ENCODE data around the gene OR6C68.
"Not testable (repeated sequence)": the region's sequence is repeated elsewhere in the genome, so short reads cannot be mapped to it uniquely, and the experiment has no call there.

The OR6C68 gene

GRCh38 chr12:55467836-55468235 is 24.3 kb upstream of the OR6C68 start:
- DNase-seq (ENCODE audit: low read depth): no peak
- no peak for TF ChIP-seq MAX (IDR thresholded peaks at IDR 0.05; ENCODE audit: low read depth, low read length)
- TF ChIP-seq MYC (IDR thresholded peaks at IDR 0.05; ENCODE audit: low read depth, low read length): no peak
- no peak for TF ChIP-seq CTCF (IDR thresholded peaks at IDR 0.05; ENCODE audit: low read depth, low read length)
- TF ChIP-seq POLR2A (IDR thresholded peaks at IDR 0.05; ENCODE audit: extremely low read depth, insufficient read length): no peak
- no peak overlapping the region for H3K4me3 ChIP-seq (ENCODE audit: low read depth, low read length)

GRCh38 chr12:55469291-55469690 is 22.9 kb upstream of the OR6C68 start:
- H3K4me3 ChIP-seq (ENCODE audit: low read depth, low read length): no peak overlapping the region
- DNase-seq (ENCODE audit: low read depth): no peak
- no peak for TF ChIP-seq MAX (IDR thresholded peaks at IDR 0.05; ENCODE audit: low read depth, low read length)
- TF ChIP-seq CTCF (IDR thresholded peaks at IDR 0.05; ENCODE audit: low read depth, low read length): no peak
- no peak for TF ChIP-seq MYC (IDR thresholded peaks at IDR 0.05; ENCODE audit: low read depth, low read length)
- TF ChIP-seq POLR2A (IDR thresholded peaks at IDR 0.05; ENCODE audit: extremely low read depth, insufficient read length): no peak

GRCh38 chr12:55470088-55470829 is 21.9 kb upstream of the OR6C68 start, which contains the start of gene OR6C70:
Gene OR6C70, minus strand, starts transcription at chr12:55470138. Its CDS starts 0 bp downstream, at chr12:55470138.
- TF ChIP-seq CTCF (IDR thresholded peaks at IDR 0.05; ENCODE audit: low read depth, low read length) (no peak), MAX (IDR thresholded peaks at IDR 0.05; ENCODE audit: low read depth, low read length) (no peak), MYC (IDR thresholded peaks at IDR 0.05; ENCODE audit: low read depth, low read length) (no peak), POLR2A (IDR thresholded peaks at IDR 0.05; ENCODE audit: extremely low read depth, insufficient read length) (no peak)

GRCh38 chr12:55472264-55472663 is 19.9 kb upstream of the OR6C68 start:
- no peak for DNase-seq (ENCODE audit: low read depth)
- TF ChIP-seq MYC (IDR thresholded peaks at IDR 0.05; ENCODE audit: low read depth, low read length) (no peak), POLR2A (IDR thresholded peaks at IDR 0.05; ENCODE audit: extremely low read depth, insufficient read length) (no peak)
- H3K4me3 ChIP-seq (ENCODE audit: low read depth, low read length): no peak overlapping the region

More at GRCh38 chr12:55470088-55470829, 21.9 kb upstream of the OR6C68 start, which contains the start of gene OR6C70:
- DNase-seq (ENCODE audit: low read depth): no peak
- H3K4me3 ChIP-seq (ENCODE audit: low read depth, low read length): no peak within 1 kb of the TSS

GRCh38 chr12:55479136-55479535 is 13.0 kb upstream of the OR6C68 start:
- DNase-seq (ENCODE audit: low read depth): not testable (repeated sequence)

GRCh38 chr12:55484284-55484683 is 7.9 kb upstream of the OR6C68 start:
- not testable (repeated sequence) for H3K4me3 ChIP-seq (ENCODE audit: low read depth, low read length); DNase-seq (ENCODE audit: low read depth)

More at GRCh38 chr12:55479136-55479535, 13.0 kb upstream of the OR6C68 start:
- H3K4me3 ChIP-seq (ENCODE audit: low read depth, low read length): not testable (repeated sequence)

- no peak for TF ChIP-seq MYC (IDR thresholded peaks at IDR 0.05; ENCODE audit: low read depth, low read length)
- TF ChIP-seq MAX (IDR thresholded peaks at IDR 0.05; ENCODE audit: low read depth, low read length): no peak
- no peak for TF ChIP-seq POLR2A (IDR thresholded peaks at IDR 0.05; ENCODE audit: extremely low read depth, insufficient read length)
- no peak for TF ChIP-seq CTCF (IDR thresholded peaks at IDR 0.05; ENCODE audit: low read depth, low read length)
- DNase-seq (ENCODE audit: low read depth): no peak
- no peak overlapping the region for H3K4me3 ChIP-seq (ENCODE audit: low read depth, low read length)
These were observed 3.3 kb downstream of the OR6C68 start for GRCh38 chr12:55495490-55495889.
